GM12874 (cell line): ENCODE measurements around the gene CDK5RAP3.

ENCODE experiments used
- CTCF ChIP-seq: IDR thresholded peaks from 2 replicates; pipeline ENCODE4 v1.5.1; 2011; ENCODE audit warnings: low read depth, mild to moderate bottlenecking, control low read depth, low read length, moderate library complexity; ENCODE audit not compliant: insufficient read depth

The CDK5RAP3 gene

GRCh38 chr17:48014595-48015111, 43.7 kb downstream of the CDK5RAP3 start:
- TF ChIP-seq CTCF = no peak

- no peak for TF ChIP-seq CTCF
These were observed 45.2 kb downstream of the CDK5RAP3 start for GRCh38 chr17:48016112-48016511.

GRCh38 chr17:48021934-48022333, 51.0 kb downstream of the CDK5RAP3 start:
- TF ChIP-seq CTCF = no peak

- TF ChIP-seq CTCF = no peak
These were observed 52.0 kb downstream of the CDK5RAP3 start for GRCh38 chr17:48022901-48023300.

- TF ChIP-seq CTCF = peak; percentile 17; the same call in 1 of the 2 replicates
These were observed 52.7 kb downstream of the CDK5RAP3 start for GRCh38 chr17:48023400-48024148.

GRCh38 chr17:48024149-48025039, 53.5 kb downstream of the CDK5RAP3 start:
- TF ChIP-seq CTCF = no peak
